HG02571 (cell line): ENCODE results near the gene DEFB115.
"Not testable (repeated sequence)": the region's sequence is repeated elsewhere in the genome, so short reads cannot be mapped to it uniquely, and the experiment has no call there.

Experiments used
- ATAC-seq: cut with Tn5 transposase; IDR thresholded peaks from one replicate; pipeline ENCODE4 v1.9.1; 2021; ENCODE audit warnings: mild to moderate bottlenecking, moderate library complexity; ENCODE audit not compliant: unreplicated experiment

The DEFB115 gene, protein sequence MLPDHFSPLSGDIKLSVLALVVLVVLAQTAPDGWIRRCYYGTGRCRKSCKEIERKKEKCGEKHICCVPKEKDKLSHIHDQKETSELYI

GRCh38 chr20:31257364-31257763 lies at the start of gene DEFB115:
Gene DEFB115 (plus strand): TSS chr20:31257664. CDS start chr20:31257664, 0 bp downstream.
- no peak for ATAC-seq

GRCh38 chr20:31236953-31237352 lies 20.5 kb upstream of the DEFB115 start:
- no peak for ATAC-seq

- ATAC-seq, result no peak
Measured at GRCh38 chr20:31237763-31238162, 19.7 kb upstream of the DEFB115 start.

GRCh38 chr20:31239139-31239538 lies 18.3 kb upstream of the DEFB115 start:
- ATAC-seq, result no peak

DNA sequence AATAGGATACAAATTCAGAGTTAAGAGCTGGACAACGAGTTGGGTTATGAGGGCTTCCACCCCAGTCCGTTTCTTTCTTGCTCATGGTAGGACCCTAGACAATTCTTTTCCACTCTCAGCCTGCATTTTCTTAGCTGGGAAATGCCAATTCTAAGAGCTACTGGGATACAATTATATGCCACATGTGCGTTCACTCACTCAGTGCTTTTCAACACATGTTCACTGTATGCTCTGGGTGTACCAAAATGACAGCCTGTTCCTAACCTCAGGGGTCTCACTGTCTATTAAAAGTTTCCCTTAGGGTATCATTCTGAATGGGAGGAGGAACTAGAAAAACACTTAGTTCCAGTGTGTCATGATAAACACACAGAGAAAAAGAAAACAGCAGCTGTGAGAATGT lies 505 bp upstream of the DEFB115 start:
- ATAC-seq, result no peak

GRCh38 chr20:31260326-31260932 lies 3.0 kb downstream of the DEFB115 start:
- ATAC-seq, result no peak

DNA sequence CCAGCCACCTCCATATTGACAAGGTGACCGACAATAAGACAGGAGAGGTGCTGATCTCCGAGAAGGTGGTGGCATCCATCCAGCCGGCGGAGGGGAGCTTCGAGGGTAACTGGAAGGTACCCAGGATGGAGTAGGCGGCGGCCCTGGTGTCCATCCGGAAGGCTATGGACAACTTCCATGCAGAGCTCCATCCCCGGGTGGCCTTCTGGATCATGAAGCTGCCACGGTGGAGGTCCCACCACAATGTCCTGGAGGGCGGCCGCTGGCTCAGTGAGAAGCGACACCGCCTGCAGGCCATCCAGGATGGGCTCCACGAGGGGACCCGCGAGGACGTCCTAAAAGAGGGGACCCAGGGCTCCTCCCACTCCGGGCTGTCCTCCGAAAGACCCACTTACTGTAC lies 17.0 kb downstream of the DEFB115 start:
- ATAC-seq, result no peak

DNA sequence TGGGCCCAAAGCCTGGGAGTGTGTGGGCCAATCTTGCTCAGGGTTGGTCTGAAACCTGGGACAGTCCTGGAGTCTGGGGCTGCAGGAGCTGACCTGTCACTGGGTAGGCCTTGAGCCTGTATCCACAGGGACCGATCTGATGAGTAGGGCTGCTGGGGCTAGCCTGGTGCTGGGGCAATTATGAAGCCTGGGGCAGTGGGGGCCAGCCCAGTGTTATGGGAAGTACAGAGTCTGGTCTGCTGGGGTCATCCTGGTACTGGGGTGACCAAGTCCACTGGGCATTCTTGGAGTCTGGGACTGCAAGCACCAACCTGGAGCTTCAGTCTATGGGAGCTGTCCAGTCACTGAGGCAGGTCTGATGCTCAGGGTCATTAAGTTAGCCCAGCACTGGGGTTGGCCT lies 20.7 kb downstream of the DEFB115 start:
- ATAC-seq, result no peak

GRCh38 chr20:31284964-31285363 lies 27.5 kb downstream of the DEFB115 start:
- not testable (repeated sequence) for ATAC-seq

DNA sequence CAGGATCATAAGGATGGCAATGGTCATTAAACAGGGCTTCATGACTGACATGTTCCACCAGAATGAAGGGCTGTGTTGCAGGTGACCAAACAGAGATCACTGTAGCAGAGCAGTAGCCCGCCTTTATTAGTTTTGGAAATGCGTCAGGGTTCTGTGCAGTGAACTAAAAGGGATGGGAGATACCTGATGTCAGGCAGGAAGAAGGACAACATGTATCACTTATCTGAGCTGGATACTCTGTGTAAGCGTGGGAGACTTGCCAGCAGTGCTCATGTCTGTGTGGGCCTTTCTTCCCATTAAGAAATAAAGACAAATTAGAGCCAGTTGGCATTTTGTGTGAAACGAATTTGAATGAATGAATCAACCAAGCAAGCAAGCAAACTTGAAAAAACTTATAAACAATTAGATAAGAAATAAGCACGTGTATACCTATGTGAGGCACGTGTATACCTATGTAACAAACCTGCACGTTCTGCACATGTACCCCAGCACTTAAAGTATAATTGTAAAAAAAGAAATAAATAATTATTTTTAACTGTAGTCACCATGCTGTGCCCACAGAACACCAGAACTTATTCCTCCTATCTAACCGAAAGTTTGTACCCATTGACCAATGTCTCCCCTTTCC lies 51.2 kb downstream of the DEFB115 start, which contains the start of gene DEFB116:
Gene DEFB116, minus strand, starts transcription at position 51 of the 628 bp plus-strand sequence. Its CDS starts 0 bp downstream, at position 51.
- no peak for ATAC-seq
